WERI-Rb-1 (cell line): ENCODE measurements around the gene RGS3.

ENCODE experiments used
- DNase-seq: peaks from one replicate; pipeline ENCODE4 v3.0.0-alpha.2; 2020
- H3K27ac ChIP-seq: fragments of 250-450 bp; sonication (Bioruptor Pico); 2 replicates; pipeline ENCODE4 v1.5.1; 2020; ENCODE audit warnings: mild to moderate bottlenecking, moderate library complexity
- H3K27me3 ChIP-seq: fragments of 250-450 bp; sonication (Bioruptor Pico); 2 replicates; pipeline ENCODE4 v1.5.1; 2021; ENCODE audit warnings: mild to moderate bottlenecking, low read depth, moderate library complexity; ENCODE audit not compliant: insufficient read depth, severe bottlenecking
- H3K36me3 ChIP-seq: fragments of 250-450 bp; sonication (Bioruptor Pico); 2 replicates; pipeline ENCODE4 v1.5.1; 2020; ENCODE audit warnings: mild to moderate bottlenecking, moderate library complexity
- H3K4me3 ChIP-seq: 2 replicates; pipeline ENCODE4 v1.5.1; 2011; ENCODE audit warnings: low read depth, mild to moderate bottlenecking, control low read depth, low read length
- H3K9me3 ChIP-seq: fragments of 250-450 bp; sonication (Bioruptor Pico); 2 replicates; pipeline ENCODE4 v1.5.1; 2021; ENCODE audit warnings: mild to moderate bottlenecking, moderate library complexity; ENCODE audit not compliant: severe bottlenecking
- CTCF ChIP-seq: IDR thresholded peaks from 2 replicates; pipeline ENCODE4 v1.5.1; 2011; ENCODE audit warnings: low read depth, mild to moderate bottlenecking, control low read depth, inconsistent platforms, low read length

RGS3 gene

GRCh38 chr9:113612828-113613227, 149.3 kb downstream of the RGS3 start:
- Histone ChIP-seq H3K27me3 (no peaks in the 10 kb centered on the region), H3K4me3 (no peak overlapping the region), H3K9me3 (no peaks in the 10 kb centered on the region), H3K36me3 (no peaks in the 10 kb centered on the region), H3K27ac (no peak overlapping the region)
- no peak for TF ChIP-seq CTCF
- DNase-seq = no peak

GRCh38 chr9:113613815-113614413, 150.4 kb downstream of the RGS3 start:
- Histone ChIP-seq H3K4me3 (no peak overlapping the region), H3K9me3 (no peaks in the 10 kb centered on the region), H3K27me3 (no peaks in the 10 kb centered on the region), H3K27ac (no peak overlapping the region), H3K36me3 (no peaks in the 10 kb centered on the region)
- no peak for TF ChIP-seq CTCF
- DNase-seq = no peak

GRCh38 chr9:113614843-113615648, 151.5 kb downstream of the RGS3 start:
- Histone ChIP-seq H3K4me3 (no peak overlapping the region), H3K36me3 (no peaks in the 10 kb centered on the region), H3K27ac (no peak overlapping the region), H3K27me3 (no peaks in the 10 kb centered on the region), H3K9me3 (no peaks in the 10 kb centered on the region)
- no peak for TF ChIP-seq CTCF
- no peak for DNase-seq

GRCh38 chr9:113616116-113616515, 152.6 kb downstream of the RGS3 start:
- no peaks in the 10 kb centered on the region for H3K36me3 ChIP-seq
- H3K4me3 ChIP-seq = no peak overlapping the region
- TF ChIP-seq CTCF = no peak
- H3K27ac ChIP-seq = no peak overlapping the region
- no peaks in the 10 kb centered on the region for H3K27me3 ChIP-seq
- DNase-seq = no peak
- H3K9me3 ChIP-seq = no peaks in the 10 kb centered on the region

- DNase-seq = no peak
- TF ChIP-seq CTCF = no peak
- Histone ChIP-seq H3K27me3 (no peaks in the 10 kb centered on the region), H3K27ac (no peak overlapping the region), H3K4me3 (no peak overlapping the region), H3K36me3 (no peaks in the 10 kb centered on the region), H3K9me3 (no peaks in the 10 kb centered on the region)
Measured at GRCh38 chr9:113616621-113617496, 153.3 kb downstream of the RGS3 start.
